ENCODE results near the gene SDC4.

Gene SDC4

DNA sequence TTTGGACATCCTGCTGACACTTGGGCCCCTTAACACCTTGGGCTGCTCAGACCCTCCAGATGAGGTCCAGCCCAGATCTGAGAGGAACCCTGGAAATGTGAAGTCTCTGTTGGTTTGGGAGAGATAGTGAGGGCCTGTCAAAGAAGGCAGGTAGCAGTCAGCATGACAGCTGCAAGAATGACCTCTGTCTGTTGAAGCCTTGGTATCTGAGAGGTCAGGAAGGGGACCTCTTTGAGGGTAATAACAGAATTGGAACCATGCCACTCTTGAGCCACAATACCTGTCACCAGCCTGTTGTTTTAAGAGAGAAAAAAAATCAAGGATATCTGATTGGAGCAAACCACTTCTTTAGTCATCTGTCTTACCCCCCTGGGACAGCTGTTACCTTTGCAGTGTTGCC is 18.9 kb upstream of the SDC4 start:
- Histone ChIP-seq H3K9me3 (ENCODE audit: control insufficient read depth, insufficient read depth, low read depth, low read length) (no peaks in the 10 kb centered on the region), H3K4me3 (ENCODE audit: low read depth, low read length) (no peak overlapping the region), H3K36me3 (ENCODE audit: control insufficient read depth in 2 of 2, insufficient read depth in 1 of 2, low read length in 2 of 2) (peaks cover 0 to 40% of the 10 kb centered on the region in 2 experiments; a peak in 1 of 3 replicates), H3K27ac (ENCODE audit: extremely low read depth, low read depth, low read length) (no peak overlapping the region), H3K4me1 (ENCODE audit: control insufficient read depth, insufficient read depth, low read length) (no peaks in the 10 kb centered on the region; the same call in 1 of the 2 replicates)
- POLR2A ChIA-PET, result no interaction called here
- TF ChIP-seq ZNF16 (tag by site-specific recombination; IDR thresholded peaks at IDR 0.05; ENCODE audit: low read depth) (no peak), ZNF404 (tag by site-specific recombination; IDR thresholded peaks at IDR 0.05) (no peak), ZNF133 (tag by site-specific recombination; IDR thresholded peaks at IDR 0.05) (no peak), ZNF585B (tag by site-specific recombination; IDR thresholded peaks at IDR 0.05) (no peak), ZNF549 (tag by site-specific recombination; IDR thresholded peaks at IDR 0.05) (no peak), ZNF423 (tag by site-specific recombination; IDR thresholded peaks at IDR 0.05) (no peak), ZNF596 (tag by site-specific recombination; IDR thresholded peaks at IDR 0.05) (no peak), MEIS1 (CRISPR knock-in tag; IDR thresholded peaks at IDR 0.05; ENCODE audit: borderline replicate concordance) (no peak), ZNF341 (tag by site-specific recombination; IDR thresholded peaks at IDR 0.05; ENCODE audit: low read depth) (no peak), ZNF248 (tag by site-specific recombination; IDR thresholded peaks at IDR 0.05) (no peak), ZXDB (tag by site-specific recombination; IDR thresholded peaks at IDR 0.05) (no peak), ZNF747 (tag by site-specific recombination; IDR thresholded peaks at IDR 0.05) (no peak), ZNF302 (tag by site-specific recombination; IDR thresholded peaks at IDR 0.05; ENCODE audit: low read depth) (no peak), ZNF366 (tag by site-specific recombination; conservative IDR thresholded peaks at IDR 0.05) (no peak), ZNF670 (tag by site-specific recombination; IDR thresholded peaks at IDR 0.05; ENCODE audit: low read depth) (no peak)
- TF ChIP-seq, protein P1, sequence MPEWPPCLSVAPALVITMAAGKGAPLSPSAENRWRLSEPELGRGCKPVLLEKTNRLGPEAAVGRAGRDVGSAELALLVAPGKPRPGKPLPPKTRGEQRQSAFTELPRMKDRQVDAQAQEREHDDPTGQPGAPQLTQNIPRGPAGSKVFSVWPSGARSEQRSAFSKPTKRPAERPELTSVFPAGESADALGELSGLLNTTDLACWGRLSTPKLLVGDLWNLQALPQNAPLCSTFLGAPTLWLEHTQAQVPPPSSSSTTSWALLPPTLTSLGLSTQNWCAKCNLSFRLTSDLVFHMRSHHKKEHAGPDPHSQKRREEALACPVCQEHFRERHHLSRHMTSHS (tag by site-specific recombination; IDR thresholded peaks at IDR 0.05), result no peak
- TF ChIP-seq, protein P2, sequence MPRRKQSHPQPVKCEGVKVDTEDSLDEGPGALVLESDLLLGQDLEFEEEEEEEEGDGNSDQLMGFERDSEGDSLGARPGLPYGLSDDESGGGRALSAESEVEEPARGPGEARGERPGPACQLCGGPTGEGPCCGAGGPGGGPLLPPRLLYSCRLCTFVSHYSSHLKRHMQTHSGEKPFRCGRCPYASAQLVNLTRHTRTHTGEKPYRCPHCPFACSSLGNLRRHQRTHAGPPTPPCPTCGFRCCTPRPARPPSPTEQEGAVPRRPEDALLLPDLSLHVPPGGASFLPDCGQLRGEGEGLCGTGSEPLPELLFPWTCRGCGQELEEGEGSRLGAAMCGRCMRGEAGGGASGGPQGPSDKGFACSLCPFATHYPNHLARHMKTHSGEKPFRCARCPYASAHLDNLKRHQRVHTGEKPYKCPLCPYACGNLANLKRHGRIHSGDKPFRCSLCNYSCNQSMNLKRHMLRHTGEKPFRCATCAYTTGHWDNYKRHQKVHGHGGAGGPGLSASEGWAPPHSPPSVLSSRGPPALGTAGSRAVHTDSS (tag by site-specific recombination; IDR thresholded peaks at IDR 0.05), result no peak
- TF ChIP-seq, protein P3, sequence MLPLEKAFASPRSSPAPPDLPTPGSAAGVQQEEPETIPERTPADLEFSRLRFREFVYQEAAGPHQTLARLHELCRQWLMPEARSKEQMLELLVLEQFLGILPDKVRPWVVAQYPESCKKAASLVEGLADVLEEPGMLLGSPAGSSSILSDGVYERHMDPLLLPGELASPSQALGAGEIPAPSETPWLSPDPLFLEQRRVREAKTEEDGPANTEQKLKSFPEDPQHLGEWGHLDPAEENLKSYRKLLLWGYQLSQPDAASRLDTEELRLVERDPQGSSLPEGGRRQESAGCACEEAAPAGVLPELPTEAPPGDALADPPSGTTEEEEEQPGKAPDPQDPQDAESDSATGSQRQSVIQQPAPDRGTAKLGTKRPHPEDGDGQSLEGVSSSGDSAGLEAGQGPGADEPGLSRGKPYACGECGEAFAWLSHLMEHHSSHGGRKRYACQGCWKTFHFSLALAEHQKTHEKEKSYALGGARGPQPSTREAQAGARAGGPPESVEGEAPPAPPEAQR (tag by site-specific recombination; IDR thresholded peaks at IDR 0.05), result no peak
- TF ChIP-seq, protein P4, sequence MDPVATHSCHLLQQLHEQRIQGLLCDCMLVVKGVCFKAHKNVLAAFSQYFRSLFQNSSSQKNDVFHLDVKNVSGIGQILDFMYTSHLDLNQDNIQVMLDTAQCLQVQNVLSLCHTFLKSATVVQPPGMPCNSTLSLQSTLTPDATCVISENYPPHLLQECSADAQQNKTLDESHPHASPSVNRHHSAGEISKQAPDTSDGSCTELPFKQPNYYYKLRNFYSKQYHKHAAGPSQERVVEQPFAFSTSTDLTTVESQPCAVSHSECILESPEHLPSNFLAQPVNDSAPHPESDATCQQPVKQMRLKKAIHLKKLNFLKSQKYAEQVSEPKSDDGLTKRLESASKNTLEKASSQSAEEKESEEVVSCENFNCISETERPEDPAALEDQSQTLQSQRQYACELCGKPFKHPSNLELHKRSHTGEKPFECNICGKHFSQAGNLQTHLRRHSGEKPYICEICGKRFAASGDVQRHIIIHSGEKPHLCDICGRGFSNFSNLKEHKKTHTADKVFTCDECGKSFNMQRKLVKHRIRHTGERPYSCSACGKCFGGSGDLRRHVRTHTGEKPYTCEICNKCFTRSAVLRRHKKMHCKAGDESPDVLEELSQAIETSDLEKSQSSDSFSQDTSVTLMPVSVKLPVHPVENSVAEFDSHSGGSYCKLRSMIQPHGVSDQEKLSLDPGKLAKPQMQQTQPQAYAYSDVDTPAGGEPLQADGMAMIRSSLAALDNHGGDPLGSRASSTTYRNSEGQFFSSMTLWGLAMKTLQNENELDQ (tag by site-specific recombination; IDR thresholded peaks at IDR 0.05; ENCODE audit: low read depth), result no peak
- CTCF ChIA-PET, result interaction anchor here (0.8 to 1.1 kb wide), 2 partner anchors 69 to 83 kb away, joined by 3 read pairs; no protein-coding TSS in a partner anchor

DNA sequence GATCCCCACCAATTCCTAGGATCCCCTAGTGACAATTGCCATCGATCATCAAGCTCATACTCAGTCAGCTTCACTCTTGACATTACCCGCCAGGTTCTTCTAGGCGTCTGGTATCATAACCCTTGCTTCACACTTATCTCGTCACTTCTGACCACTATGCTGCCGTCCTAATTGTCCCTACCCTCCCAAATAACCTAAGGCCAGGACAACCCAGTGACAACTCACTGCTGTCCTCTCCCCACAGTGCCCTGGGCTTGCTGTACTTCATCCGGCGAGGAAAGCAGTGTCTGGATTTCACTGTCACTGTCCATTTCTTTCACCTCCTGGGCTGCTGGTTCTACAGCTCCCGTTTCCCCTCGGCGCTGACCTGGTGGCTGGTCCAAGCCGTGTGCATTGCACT is 18.4 kb upstream of the SDC4 start:
- POLR2A ChIA-PET, result no interaction called here
- Histone ChIP-seq H3K27ac (ENCODE audit: extremely low read depth, low read depth, low read length) (no peak overlapping the region), H3K9me3 (ENCODE audit: control insufficient read depth, insufficient read depth, low read depth, low read length) (no peaks in the 10 kb centered on the region), H3K4me3 (ENCODE audit: low read depth, low read length) (no peak overlapping the region), H3K36me3 (ENCODE audit: control insufficient read depth in 2 of 2, insufficient read depth in 1 of 2, low read length in 2 of 2) (peaks cover 0 to 40% of the 10 kb centered on the region in 2 experiments; a peak in 1 of 3 replicates), H3K4me1 (ENCODE audit: control insufficient read depth, insufficient read depth, low read length) (no peaks in the 10 kb centered on the region; the same call in 1 of the 2 replicates)
- CTCF ChIA-PET, result interaction anchor here (1.1 to 1.9 kb wide), 2 partner anchors 47 to 83 kb away, joined by 3 to 5 read pairs; no protein-coding TSS in a partner anchor
- TF ChIP-seq, protein P5, sequence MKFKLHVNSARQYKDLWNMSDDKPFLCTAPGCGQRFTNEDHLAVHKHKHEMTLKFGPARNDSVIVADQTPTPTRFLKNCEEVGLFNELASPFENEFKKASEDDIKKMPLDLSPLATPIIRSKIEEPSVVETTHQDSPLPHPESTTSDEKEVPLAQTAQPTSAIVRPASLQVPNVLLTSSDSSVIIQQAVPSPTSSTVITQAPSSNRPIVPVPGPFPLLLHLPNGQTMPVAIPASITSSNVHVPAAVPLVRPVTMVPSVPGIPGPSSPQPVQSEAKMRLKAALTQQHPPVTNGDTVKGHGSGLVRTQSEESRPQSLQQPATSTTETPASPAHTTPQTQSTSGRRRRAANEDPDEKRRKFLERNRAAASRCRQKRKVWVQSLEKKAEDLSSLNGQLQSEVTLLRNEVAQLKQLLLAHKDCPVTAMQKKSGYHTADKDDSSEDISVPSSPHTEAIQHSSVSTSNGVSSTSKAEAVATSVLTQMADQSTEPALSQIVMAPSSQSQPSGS (tag by site-specific recombination; IDR thresholded peaks at IDR 0.05; ENCODE audit: low read depth), result no peak
- TF ChIP-seq ZNF211 (tag by site-specific recombination; IDR thresholded peaks at IDR 0.05; ENCODE audit: low read depth) (no peak), ZBTB8A (tag by site-specific recombination; IDR thresholded peaks at IDR 0.05) (no peak), ZFP37 (tag by site-specific recombination; IDR thresholded peaks at IDR 0.05) (no peak), ZNF843 (tag by site-specific recombination; IDR thresholded peaks at IDR 0.05) (no peak), ZNF664 (tag by site-specific recombination; IDR thresholded peaks at IDR 0.05) (no peak)
- TF ChIP-seq, protein P6, sequence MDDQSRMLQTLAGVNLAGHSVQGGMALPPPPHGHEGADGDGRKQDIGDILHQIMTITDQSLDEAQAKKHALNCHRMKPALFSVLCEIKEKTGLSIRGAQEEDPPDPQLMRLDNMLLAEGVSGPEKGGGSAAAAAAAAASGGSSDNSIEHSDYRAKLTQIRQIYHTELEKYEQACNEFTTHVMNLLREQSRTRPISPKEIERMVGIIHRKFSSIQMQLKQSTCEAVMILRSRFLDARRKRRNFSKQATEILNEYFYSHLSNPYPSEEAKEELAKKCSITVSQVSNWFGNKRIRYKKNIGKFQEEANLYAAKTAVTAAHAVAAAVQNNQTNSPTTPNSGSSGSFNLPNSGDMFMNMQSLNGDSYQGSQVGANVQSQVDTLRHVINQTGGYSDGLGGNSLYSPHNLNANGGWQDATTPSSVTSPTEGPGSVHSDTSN (CRISPR knock-in tag; IDR thresholded peaks at IDR 0.05), result no peak
- TF ChIP-seq, protein P3 (tag by site-specific recombination; IDR thresholded peaks at IDR 0.05), result no peak

Data from HEK293 (cell line).